ENCODE results near the gene ZNF559. TPM values are rescaled to one million over a fixed set of nuclear protein-coding genes. Genes with fewer than 3 reads are reported as not detected.

Gene ZNF559
- total and polyA plus RNA-seq, 8 donors = 3.2 to 19.4 (median 6.8) TPM

DNA sequence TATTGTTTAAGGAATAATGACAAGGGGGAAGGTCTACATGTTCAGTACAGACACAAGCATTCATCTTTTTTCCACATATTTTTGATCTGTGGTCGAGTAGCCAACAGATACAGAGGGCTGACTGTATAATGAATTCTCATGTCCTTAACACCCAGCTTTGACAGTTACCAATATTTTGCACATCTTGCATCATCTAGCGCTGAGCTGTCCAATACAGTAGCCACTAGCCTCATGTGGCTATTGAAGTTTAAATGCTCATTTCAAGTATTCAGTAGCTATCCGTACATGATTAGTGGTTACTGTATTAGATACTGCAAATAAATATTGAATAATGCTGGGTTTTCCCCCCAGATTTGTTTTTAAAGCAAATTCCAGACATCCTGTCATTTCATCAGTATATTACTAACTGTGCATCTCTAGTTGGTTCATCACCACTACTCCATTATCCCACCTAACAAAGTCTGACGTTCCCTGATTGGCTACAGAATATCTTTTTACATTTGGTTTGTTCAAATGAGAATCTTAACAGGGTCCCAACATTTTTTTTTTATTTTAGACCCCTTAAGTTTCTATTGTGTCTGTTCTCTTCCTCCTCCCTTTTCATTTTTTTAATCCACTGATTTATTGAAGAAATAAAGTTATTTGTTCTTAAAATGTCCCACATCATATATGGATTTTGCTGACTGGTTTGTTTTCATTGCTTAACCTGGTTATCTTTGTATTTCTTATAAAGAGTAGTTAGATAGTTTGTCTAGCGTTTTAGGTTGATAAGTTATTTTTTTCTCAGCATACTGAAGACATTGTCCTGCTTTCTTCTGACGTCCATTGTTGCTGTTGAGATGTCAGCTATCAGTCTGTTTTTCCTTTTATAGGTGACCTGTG is 47.0 kb downstream of the ZNF559 start:
- Histone ChIP-seq H3K27me3 (no peaks in the 10 kb centered on the region), H3K36me3 (peaks cover 0 to under 1% (median 0%) of the 10 kb centered on the region in 3 donors), H3K27ac (no peak overlapping the region), H3K9me3 (peaks cover 0 to 7% (median 2%) of the 10 kb centered on the region in 4 donors), H3K4me3 (no peak overlapping the region), H3K4me1 (no peaks in the 10 kb centered on the region)
- DNase-seq (no peak), ATAC-seq (no peak), FAIRE-seq (no peak)
- WGBS, 2 donors = 77 to 87% methylated on average over 6 of the region's 6 CpGs
- TF ChIP-seq, protein P1, sequence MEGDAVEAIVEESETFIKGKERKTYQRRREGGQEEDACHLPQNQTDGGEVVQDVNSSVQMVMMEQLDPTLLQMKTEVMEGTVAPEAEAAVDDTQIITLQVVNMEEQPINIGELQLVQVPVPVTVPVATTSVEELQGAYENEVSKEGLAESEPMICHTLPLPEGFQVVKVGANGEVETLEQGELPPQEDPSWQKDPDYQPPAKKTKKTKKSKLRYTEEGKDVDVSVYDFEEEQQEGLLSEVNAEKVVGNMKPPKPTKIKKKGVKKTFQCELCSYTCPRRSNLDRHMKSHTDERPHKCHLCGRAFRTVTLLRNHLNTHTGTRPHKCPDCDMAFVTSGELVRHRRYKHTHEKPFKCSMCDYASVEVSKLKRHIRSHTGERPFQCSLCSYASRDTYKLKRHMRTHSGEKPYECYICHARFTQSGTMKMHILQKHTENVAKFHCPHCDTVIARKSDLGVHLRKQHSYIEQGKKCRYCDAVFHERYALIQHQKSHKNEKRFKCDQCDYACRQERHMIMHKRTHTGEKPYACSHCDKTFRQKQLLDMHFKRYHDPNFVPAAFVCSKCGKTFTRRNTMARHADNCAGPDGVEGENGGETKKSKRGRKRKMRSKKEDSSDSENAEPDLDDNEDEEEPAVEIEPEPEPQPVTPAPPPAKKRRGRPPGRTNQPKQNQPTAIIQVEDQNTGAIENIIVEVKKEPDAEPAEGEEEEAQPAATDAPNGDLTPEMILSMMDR (IDR thresholded peaks at IDR 0.05) = no peak
- intact Hi-C loops (cut with DNase I) = no loop called here

DNA sequence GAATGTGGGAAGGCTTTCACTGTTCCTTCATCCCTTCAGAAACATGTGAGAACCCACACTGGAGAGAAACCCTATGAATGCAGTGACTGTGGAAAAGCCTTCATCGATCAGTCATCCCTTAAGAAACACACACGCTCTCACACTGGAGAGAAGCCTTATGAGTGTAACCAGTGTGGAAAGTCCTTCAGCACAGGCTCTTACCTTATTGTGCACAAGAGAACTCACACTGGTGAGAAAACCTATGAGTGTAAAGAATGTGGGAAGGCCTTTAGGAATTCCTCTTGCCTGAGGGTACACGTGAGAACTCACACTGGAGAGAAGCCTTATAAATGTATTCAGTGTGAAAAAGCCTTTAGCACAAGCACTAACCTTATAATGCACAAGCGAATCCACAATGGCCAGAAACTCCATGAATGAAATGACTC is 57.4 kb downstream of the ZNF559 start:
- Histone ChIP-seq H3K27me3 (no peaks in the 10 kb centered on the region), H3K27ac (no peak overlapping the region), H3K4me1 (no peaks in the 10 kb centered on the region), H3K4me3 (no peak overlapping the region), H3K9me3 (peaks cover 4 to 40% (median 13%) of the 10 kb centered on the region in 4 donors), H3K36me3 (peaks cover 13 to 75% (median 50%) of the 10 kb centered on the region in 3 donors)
- no peak for DNase-seq
- TF ChIP-seq, protein P1 (IDR thresholded peaks at IDR 0.05) = no peak
- no peak for FAIRE-seq
- intact Hi-C loops (cut with DNase I) = no loop called here
- no peak for ATAC-seq
- 85 to 87% methylated on average over 4 of the region's 4 CpGs for WGBS, 2 donors

Other genes with a start within 250 kb of the ZNF559 start
- not detected for gene OR1M1, start 237.1 kb upstream of the ZNF559 start, total RNA-seq
- not detected for gene OR1M1, start 237.1 kb upstream of the ZNF559 start, polyA plus RNA-seq
- gene OR7G2, start 216.7 kb upstream of the ZNF559 start, total RNA-seq = not detected
- not detected for gene OR7G2, start 216.7 kb upstream of the ZNF559 start, polyA plus RNA-seq
- gene OR7G1, start 208.4 kb upstream of the ZNF559 start, total RNA-seq = not detected
- not detected for gene OR7G1, start 208.4 kb upstream of the ZNF559 start, polyA plus RNA-seq
- gene OR7G3, start 197.2 kb upstream of the ZNF559 start, total RNA-seq = not detected
- gene OR7G3, start 197.2 kb upstream of the ZNF559 start, polyA plus RNA-seq = not detected
- gene ZNF317, start 183.8 kb upstream of the ZNF559 start, total RNA-seq = 10 to 100 TPM; 12.4 to 22.0 (median 13.9) TPM
- gene ZNF317, start 183.8 kb upstream of the ZNF559 start, polyA plus RNA-seq = 10 to 100 TPM; 26.2 to 38.3 TPM
- not detected for gene OR7D2, start 145.2 kb upstream of the ZNF559 start, total RNA-seq
- gene OR7D2, start 145.2 kb upstream of the ZNF559 start, polyA plus RNA-seq = under 1 TPM; 0.02 to 0.04 TPM
- gene OR7D4, start 104.6 kb upstream of the ZNF559 start, total RNA-seq = not detected
- gene OR7D4, start 104.6 kb upstream of the ZNF559 start, polyA plus RNA-seq = not detected
- gene OR7E24, start 73.2 kb upstream of the ZNF559 start, total RNA-seq = not detected
- not detected for gene OR7E24, start 73.2 kb upstream of the ZNF559 start, polyA plus RNA-seq
- gene ZNF699, start 14.3 kb upstream of the ZNF559 start, total RNA-seq = 1 to 10 TPM; 1.1 to 3.4 (median 1.7) TPM
- gene ZNF699, start 14.3 kb upstream of the ZNF559 start, polyA plus RNA-seq = 1 to 10 TPM in 1 of 2 donors, under 1 TPM in 1; 0.96 to 1.3 TPM
- gene ZNF177, start 38.8 kb downstream of the ZNF559 start, total RNA-seq = 1 to 10 TPM in 1 of 6 donors, under 1 TPM in 4, not detected in 1; 0.32 to 2.0 (median 0.83) TPM
- gene ZNF177, start 38.8 kb downstream of the ZNF559 start, polyA plus RNA-seq = 1 to 10 TPM; 1.8 to 4.3 TPM
- gene ZNF266, start 111.4 kb downstream of the ZNF559 start, total RNA-seq = 10 to 100 TPM in 1 of 6 donors, 1 to 10 TPM in 5; 5.1 to 11.5 (median 8.1) TPM
- gene ZNF266, start 111.4 kb downstream of the ZNF559 start, polyA plus RNA-seq = 10 to 100 TPM; 16.1 to 39.1 TPM
- gene ZNF560, start 174.4 kb downstream of the ZNF559 start, total RNA-seq = not detected
- under 1 TPM in 1 of 2 donors, not detected in 1; 0.14 TPM for gene ZNF560, start 174.4 kb downstream of the ZNF559 start, polyA plus RNA-seq
- gene ZNF426, start 214.5 kb downstream of the ZNF559 start, total RNA-seq = 10 to 100 TPM in 1 of 6 donors, 1 to 10 TPM in 5; 3.4 to 10.4 (median 6.0) TPM
- gene ZNF426, start 214.5 kb downstream of the ZNF559 start, polyA plus RNA-seq = 1 to 10 TPM; 1.8 to 1.9 TPM